Right lobe of liver (tissue), 4 donors: ENCODE data around the gene NRP2.

Experiments
- CTCF ChIP-seq, 4 donors: fragments of 200-600 bp in 3 of 4; fragments of 450-650 bp in 1 of 4; IDR thresholded peaks; one replicate each; pipeline versions ENCODE4 v1.5.1 to v1.8.0; 2016 to 2022; ENCODE audit warnings: antibody characterized with exemption in 4 of 4, mild to moderate bottlenecking in 2 of 4
- POLR2A ChIP-seq: fragments of 450-650 bp; IDR thresholded peaks from one replicate; pipeline ENCODE4 v1.6.1; 2017; ENCODE audit warnings: antibody characterized with exemption, mild to moderate bottlenecking
- donor health status: DM: no; HTN: no; CAD: no.
- donor health status: DM: no; HTN: no; CAD: no.
- donor health status: DM: no; HTN: yes; CAD: no.

GRCh38 chr2:205720451-205720902 lies 38.2 kb downstream of the NRP2 start:
- TF ChIP-seq CTCF (IDR thresholded peaks at IDR 0.05), result no peak
- TF ChIP-seq POLR2A, result no peak
